H1 (cell line): ENCODE data around the gene RPAP3. TPM values are rescaled to one million over a fixed set of nuclear protein-coding genes. Genes with fewer than 3 reads are reported as not detected.

Experiments used
- CTCF ChIA-PET: fragments of 300-600 bp; sonication (Branson Sonifier 250); formaldehyde crosslinking; loops from one replicate; lab custom pipeline; 2021; ENCODE audit not compliant: partially characterized antibody; lab: Charles Lee
- POLR2A ChIA-PET: fragments of 300-600 bp; sonication (Branson Sonifier 250); formaldehyde crosslinking; loops from one replicate; lab custom pipeline; 2021; ENCODE audit warnings: inconsistent platforms; ENCODE audit not compliant: partially characterized antibody; lab: Charles Lee
- DNase-seq, 2 experiments: peaks; one replicate each; pipeline versions ENCODE4 v3.0.0 to v3.0.0-alpha.2; 2010 to 2022; ENCODE audit warnings: low spot score in 2 of 2, low read depth in 1 of 2, mixed read lengths in 1 of 2
- FAIRE-seq: peaks from 2 replicates; lab custom pipeline; 2011; peaks lifted over from hg19 to GRCh38; lab: Jason Lieb, UNC
- H2AFZ ChIP-seq: 2 replicates; pipeline ENCODE4 v1.8.1; 2012; ENCODE audit warnings: low read length, inconsistent platforms
- H2AK5ac ChIP-seq: 2 replicates; pipeline ENCODE4 v1.6.1; 2013; ENCODE audit warnings: low read depth, low read length
- H2BK120ac ChIP-seq: replicated peaks from 2 replicates; pipeline ENCODE3; 2013; ENCODE audit warnings: low read depth, low read length, inconsistent platforms
- H2BK12ac ChIP-seq: 2 replicates; pipeline ENCODE4 v1.6.1; 2013; ENCODE audit warnings: low read depth, low read length
- H2BK15ac ChIP-seq: 2 replicates; pipeline ENCODE4 v1.6.1; 2013; ENCODE audit warnings: low read length
- H2BK20ac ChIP-seq: 2 replicates; pipeline ENCODE4 v1.6.1; 2013; ENCODE audit warnings: low read length
- H2BK5ac ChIP-seq: 2 replicates; pipeline ENCODE4 v1.6.1; 2013; ENCODE audit warnings: low read depth, low read length
- H3K14ac ChIP-seq: 2 replicates; pipeline ENCODE4 v1.6.1; 2013; ENCODE audit warnings: inconsistent platforms; ENCODE audit not compliant: insufficient read length
- H3K18ac ChIP-seq: 2 replicates; pipeline ENCODE4 v1.6.1; 2013; ENCODE audit warnings: low read length; ENCODE audit errors: extremely low read depth
- H3K23ac ChIP-seq: 2 replicates; pipeline ENCODE4 v1.6.1; 2013; ENCODE audit warnings: inconsistent platforms; ENCODE audit not compliant: insufficient read length
- H3K23me2 ChIP-seq: 2 replicates; pipeline ENCODE4 v1.6.1; 2013; ENCODE audit warnings: low read depth, low read length
- H3K27ac ChIP-seq: 2 replicates; pipeline ENCODE4 v1.6.1; 2011; ENCODE audit warnings: low read depth, low read length, inconsistent platforms
- H3K27me3 ChIP-seq, 4 experiments: replicated peaks in 1 of 4; 1 replicate in 1 of 4; 2 replicates in 3 of 4; pipeline versions ENCODE4 v1.6.1 to v1.8.1; 2011 to 2013; ENCODE audit warnings: low read length in 3 of 4, mild to moderate bottlenecking in 3 of 4, inconsistent platforms in 2 of 4, mixed read lengths in 2 of 4, moderate library complexity in 1 of 4; ENCODE audit not compliant: control insufficient read depth in 3 of 4, insufficient read depth in 3 of 4; ENCODE audit errors: extremely low read depth in 1 of 4
- H3K36me3 ChIP-seq, 4 experiments: 2 replicates each; pipeline versions ENCODE4 v1.6.1 to v1.8.1; 2011 to 2013; ENCODE audit warnings: mild to moderate bottlenecking in 4 of 4, low read length in 3 of 4, moderate library complexity in 2 of 4, control low read depth in 1 of 4, inconsistent platforms in 1 of 4; ENCODE audit not compliant: insufficient read depth in 4 of 4, control insufficient read depth in 2 of 4
- H3K4ac ChIP-seq: replicated peaks from 2 replicates; pipeline ENCODE3; 2013; ENCODE audit warnings: low read length, low read depth, mixed read lengths, inconsistent platforms; ENCODE audit not compliant: insufficient read length
- H3K4me1 ChIP-seq, 4 experiments: replicated peaks in 1 of 4; 1 replicate in 1 of 4; 2 replicates in 3 of 4; pipeline versions ENCODE4 v1.6.1 to v1.8.1; 2011 to 2013; ENCODE audit warnings: low read length in 3 of 4, inconsistent platforms in 2 of 4, mixed read lengths in 1 of 4; ENCODE audit not compliant: insufficient read depth in 4 of 4, control insufficient read depth in 3 of 4
- H3K4me2 ChIP-seq, 2 experiments: 2 replicates each; pipeline versions ENCODE4 v1.6.1 to v1.8.1; 2011 to 2013; ENCODE audit warnings: low read depth in 2 of 2, low read length in 2 of 2, control low read depth in 1 of 2, inconsistent platforms in 1 of 2, mild to moderate bottlenecking in 1 of 2; ENCODE audit not compliant: insufficient read depth in 1 of 2
- H3K4me3 ChIP-seq, 4 experiments: fragments of 200-600, 300-600 bp in 1 of 4; sonication (generic), shearing (Covaris generic), sonication (Bioruptor Twin) in 1 of 4; 2 replicates each; pipeline versions ENCODE4 v1.5.1 to v1.8.1; 2011 to 2016; ENCODE audit warnings: low read length in 4 of 4, low read depth in 3 of 4, control low read depth in 2 of 4, inconsistent platforms in 2 of 4, mild to moderate bottlenecking in 2 of 4, mixed read lengths in 1 of 4, moderate library complexity in 1 of 4; ENCODE audit not compliant: insufficient read depth in 2 of 4; ENCODE audit errors: extremely low read depth in 1 of 4
- H3K56ac ChIP-seq: replicated peaks from 2 replicates; pipeline ENCODE3; 2013; ENCODE audit warnings: low read depth, mild to moderate bottlenecking, mixed read lengths, low read length, inconsistent platforms; ENCODE audit not compliant: insufficient read length
- H3K79me1 ChIP-seq: 2 replicates; pipeline ENCODE4 v1.6.1; 2013; ENCODE audit warnings: low read depth, low read length, control low read depth
- H3K79me2 ChIP-seq, 2 experiments: 2 replicates each; pipeline versions ENCODE4 v1.6.1 to v1.8.1; 2012 to 2013; ENCODE audit warnings: low read length in 2 of 2, mild to moderate bottlenecking in 2 of 2, inconsistent platforms in 1 of 2; ENCODE audit not compliant: insufficient read depth in 2 of 2, control insufficient read depth in 1 of 2
- H3K9ac ChIP-seq, 4 experiments: replicated peaks in 1 of 4; 1 replicate in 1 of 4; 2 replicates in 3 of 4; pipeline versions ENCODE4 v1.6.1 to v1.8.1; 2011 to 2013; ENCODE audit warnings: low read depth in 3 of 4, low read length in 3 of 4, control low read depth in 2 of 4, mild to moderate bottlenecking in 2 of 4, moderate library complexity in 2 of 4, inconsistent platforms in 1 of 4; ENCODE audit errors: extremely low read depth in 1 of 4
- H3K9me3 ChIP-seq, 2 experiments: 2 replicates each; pipeline versions ENCODE4 v1.6.1 to v1.8.1; 2012 to 2013; ENCODE audit warnings: mild to moderate bottlenecking in 2 of 2, moderate library complexity in 2 of 2, control low read depth in 1 of 2, inconsistent platforms in 1 of 2, low read depth in 1 of 2, low read length in 1 of 2, mixed read lengths in 1 of 2; ENCODE audit not compliant: insufficient read depth in 2 of 2
- H4K20me1 ChIP-seq, 2 experiments: replicated peaks in 1 of 2; 2 replicates each; pipeline versions ENCODE3 to v1.8.1; 2011 to 2013; ENCODE audit warnings: inconsistent platforms in 2 of 2, low read length in 2 of 2, mild to moderate bottlenecking in 1 of 2; ENCODE audit not compliant: insufficient read depth in 2 of 2, control insufficient read depth in 1 of 2
- H4K5ac ChIP-seq: 2 replicates; pipeline ENCODE4 v1.6.1; 2013; ENCODE audit warnings: low read length, low read depth, mixed read lengths, inconsistent platforms; ENCODE audit not compliant: insufficient read length
- H4K8ac ChIP-seq: 2 replicates; pipeline ENCODE4 v1.8.0; 2013; ENCODE audit warnings: mild to moderate bottlenecking, moderate library complexity, low read length, inconsistent platforms; ENCODE audit not compliant: insufficient read depth; ENCODE audit errors: extremely low read depth
- H4K91ac ChIP-seq: replicated peaks from 2 replicates; pipeline ENCODE3; 2013; ENCODE audit warnings: low read length, mixed read lengths, inconsistent platforms; ENCODE audit not compliant: insufficient read length
- ASH2L ChIP-seq: fragments of 200-600, 300-600 bp; sonication (generic); IDR thresholded peaks from one replicate; pipeline ENCODE4 v1.7.1; 2017; ENCODE audit warnings: low read length
- CTBP2 ChIP-seq: IDR thresholded peaks from 2 replicates; pipeline ENCODE4 v1.7.0; 2011; ENCODE audit warnings: borderline replicate concordance, mild to moderate bottlenecking, moderate library complexity, mixed read lengths, low read length; ENCODE audit not compliant: insufficient read depth, insufficient read length
- HDAC6 ChIP-seq: IDR thresholded peaks from one replicate; pipeline ENCODE4 v1.7.1; 2012; ENCODE audit warnings: low read depth, mild to moderate bottlenecking, inconsistent platforms, low read length, moderate library complexity
- JUN ChIP-seq: IDR thresholded peaks from 2 replicates; pipeline ENCODE4 v1.6.1; 2011; ENCODE audit warnings: low read depth, mild to moderate bottlenecking, improper control_type of control experiment, low read length
- KDM1A ChIP-seq: fragments of 200-600, 300-600 bp; sonication (generic); IDR thresholded peaks from 2 replicates; pipeline ENCODE4 v1.7.1; 2016; ENCODE audit warnings: mild to moderate bottlenecking, low read length, borderline replicate concordance
- POLR2AphosphoS5 ChIP-seq: IDR thresholded peaks from 2 replicates; pipeline ENCODE4 v1.6.1; 2011; ENCODE audit warnings: low read depth, low read length
- RBBP5 ChIP-seq: IDR thresholded peaks from 2 replicates; pipeline ENCODE4 v1.7.1; 2012; ENCODE audit warnings: low read depth, mild to moderate bottlenecking, inconsistent platforms, low read length, moderate library complexity, borderline replicate concordance
- RXRA ChIP-seq: IDR thresholded peaks from 2 replicates; pipeline ENCODE4 v1.6.1; 2011; ENCODE audit warnings: low read depth, mild to moderate bottlenecking, low read length, moderate library complexity; ENCODE audit not compliant: insufficient read depth
- WGBS, 2 experiments: shearing (Covaris generic) in 1 of 2; methylation state at CpG; one replicate each; pipeline versions ENCODE4 v1.1.6 to v1.1.7; 2013 to 2015; ENCODE audit warnings: low lambda C conversion rate in 2 of 2, mixed read lengths in 2 of 2, inconsistent platforms in 1 of 2, low coverage in 1 of 2, missing lambda C conversion rate in 1 of 2; ENCODE audit not compliant: insufficient replicate concordance in 2 of 2, insufficient coverage in 1 of 2, insufficient read length in 1 of 2; ENCODE audit errors: extremely low coverage in 1 of 2, missing lambda C conversion rate in 1 of 2; 5-methylcytosine and 5-hydroxymethylcytosine counted together
- polyA plus RNA-seq, 7 experiments: library from polyadenylated mRNA; depleted of rRNA in 3 of 7; stranded (reverse) in 5 of 7; unstranded in 2 of 7; fragments of >200 nt in 5 of 7; fragments of 200-250 nt in 2 of 7; gene quantifications; 1 replicate in 5 of 7; 2 replicates in 1 of 7; 4 replicates in 1 of 7; pipeline versions ENCODE4 v1.2.1 to v1.2.3, GENCODE V29; 2011 to 2013; ENCODE audit warnings: missing spikeins in 2 of 7, mixed read lengths in 2 of 7
- total RNA-seq: library from RNA; stranded (reverse); fragmentation: NEBNext Ultra II Directional; extraction: Animal tissue kit (Norgen Biotek cat#: 25700); gene quantifications from 2 replicates; pipeline ENCODE4 v1.2.1, GENCODE V29; 2021

Gene RPAP3
- total and polyA plus RNA-seq, 2 of the 8 experiments (the other 6 are each of a cell fraction or from before 2014, with no cell fraction given), result 6.4 to 60.5 TPM

GRCh38 chr12:47721431-47721973, 15.7 kb upstream of the RPAP3 start:
- Histone ChIP-seq H3K4me3 (no peak overlapping the region), H2BK20ac (no peak overlapping the region), H3K4me2 (no peak overlapping the region), H3K9ac (no peak overlapping the region), H2AFZ (no peak overlapping the region), H2AK5ac (no peak overlapping the region), H3K79me1 (no peaks in the 10 kb centered on the region), H4K91ac (no peak overlapping the region), H4K20me1 (no peaks in the 10 kb centered on the region), H2BK15ac (no peak overlapping the region), H3K27ac (no peak overlapping the region), H4K5ac (no peak overlapping the region), H3K18ac (no peak overlapping the region), H3K36me3 (0 out of 8 replicates have a peak, but pooled peaks cover 0 to 3% (median 0%) of the 10 kb centered on the region in 4 experiments), H3K23ac (no peak overlapping the region), H3K79me2 (no peaks in the 10 kb centered on the region), H2BK120ac (no peak overlapping the region), H4K8ac (no peak overlapping the region), H2BK5ac (no peak overlapping the region), H3K23me2 (no peaks in the 10 kb centered on the region), H3K14ac (no peak overlapping the region), H3K4ac (no peak overlapping the region), H3K27me3 (peaks cover 0 to 7% (median 3%) of the 10 kb centered on the region in 4 experiments; a peak in 2 of 7 replicates), H3K4me1 (peaks cover 3 to 9% (median 5%) of the 10 kb centered on the region in 4 experiments; a peak in 4 of 7 replicates), H2BK12ac (no peak overlapping the region), H3K9me3 (no peaks in the 10 kb centered on the region), H3K56ac (no peak overlapping the region)
- DNase-seq, result no peak
- ChIA-PET CTCF (interaction anchor here (1.0 to 64.6 kb wide), 5 partner anchors 9 to 58 kb away, joined by 3 to 2442 read pairs (median 9); partner anchors contain the start of genes RAPGEF3 and SLC48A1), POLR2A (interaction anchor here (1.2 to 1.6 kb wide), 3 partner anchors 9 to 16 kb away, joined by 4 to 5 read pairs (median 5); partner anchors contain the start of gene RPAP3)
- whole genome bisulfite sequencing, 2 experiments, result 85% methylated on average over 9 of the region's 9 CpGs; no CpG with 5 or more reads in 1 of the 2 experiments
- TF ChIP-seq KDM1A (no peak), RXRA (no peak), ASH2L (no peak), POLR2AphosphoS5 (no peak), HDAC6 (no peak), RBBP5 (no peak), CTBP2 (no peak), JUN (no peak)
- no peak for FAIRE-seq
